Activated CD4-positive, alpha-beta T cell treated with anti-CD3 and anti-CD28 coated beads, Interleukin-2, amount 50 U/mL, for 1 hour (primary cell): ENCODE results near the gene PGA4.
"Not testable (repeated sequence)": the region's sequence is repeated elsewhere in the genome, so short reads cannot be mapped to it uniquely, and the experiment has no call there.

Experiments used
- DNase-seq: peaks from one replicate; pipeline ENCODE4 v3.0.0-alpha.2; 2020

PGA4 gene

GRCh38 chr11:61207636-61208310 lies 14.4 kb upstream of the PGA4 start:
- not testable (repeated sequence) for DNase-seq

DNA sequence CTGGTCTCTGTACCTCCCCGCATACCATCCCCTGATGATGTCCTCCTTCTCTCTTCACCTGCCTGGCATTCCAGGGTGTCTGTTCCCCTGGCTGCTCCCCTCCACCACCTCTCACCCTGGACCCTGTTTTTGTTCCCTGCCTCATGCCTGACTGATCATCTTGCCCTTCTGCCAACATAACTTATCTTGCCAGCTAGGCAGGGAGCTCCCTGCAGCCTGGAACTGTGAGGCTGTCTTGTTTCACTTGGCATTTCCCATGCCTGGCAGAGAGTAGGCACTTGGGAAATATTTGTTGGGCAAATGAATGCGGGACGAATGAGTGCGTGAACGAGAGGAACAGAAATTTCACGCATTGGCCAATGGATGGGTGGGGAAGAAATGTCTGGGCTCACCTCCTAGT lies 11.5 kb upstream of the PGA4 start:
- not testable (repeated sequence) for DNase-seq

DNA sequence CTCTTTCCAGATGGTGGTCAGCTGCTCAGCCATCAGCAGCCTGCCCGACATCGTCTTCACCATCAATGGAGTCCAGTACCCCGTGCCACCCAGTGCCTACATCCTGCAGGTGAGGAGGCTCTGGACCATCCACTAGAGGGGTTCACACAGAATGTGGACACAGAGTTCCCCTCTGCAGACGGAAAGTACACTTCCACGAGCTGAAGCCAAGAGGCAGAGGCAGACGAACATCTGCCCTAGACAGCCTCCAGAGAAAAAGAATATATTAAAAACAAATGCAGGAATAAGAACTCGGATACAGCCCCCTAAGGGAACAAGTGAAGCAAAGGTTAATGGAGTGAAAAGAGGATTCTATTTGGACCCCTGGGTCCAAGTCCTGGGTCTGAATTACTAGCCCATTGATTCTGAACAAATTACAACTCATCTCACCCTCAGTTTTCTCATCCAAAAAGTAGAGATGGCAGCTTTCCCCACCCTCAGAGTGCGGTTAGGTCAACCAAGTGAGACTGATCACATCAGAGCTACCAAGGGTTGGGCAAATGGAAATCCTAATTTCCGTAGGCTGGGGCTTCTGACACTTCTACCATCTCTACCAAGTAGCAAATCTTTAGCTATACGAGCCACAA lies 10.7 kb upstream of the PGA4 start:
- not testable (repeated sequence) for DNase-seq

DNA sequence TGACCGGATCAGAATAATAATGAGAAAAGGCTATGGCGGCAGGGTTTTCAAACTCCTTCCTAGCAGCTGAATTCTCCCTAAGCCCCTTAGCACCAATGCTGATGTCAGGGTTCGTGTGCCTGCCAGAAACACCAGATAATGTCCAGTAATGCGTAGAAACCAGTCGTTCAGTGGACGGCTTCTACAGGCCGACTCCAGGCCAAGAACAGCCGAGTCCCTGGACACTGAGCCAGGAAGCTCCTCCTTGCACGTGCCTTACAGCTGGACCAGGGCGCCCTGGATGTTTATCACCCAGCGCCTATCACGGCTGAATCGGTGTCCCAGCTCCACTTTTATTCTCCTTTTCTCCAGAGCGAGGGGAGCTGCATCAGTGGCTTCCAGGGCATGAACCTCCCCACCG lies 9.9 kb upstream of the PGA4 start:
- not testable (repeated sequence) for DNase-seq

DNA sequence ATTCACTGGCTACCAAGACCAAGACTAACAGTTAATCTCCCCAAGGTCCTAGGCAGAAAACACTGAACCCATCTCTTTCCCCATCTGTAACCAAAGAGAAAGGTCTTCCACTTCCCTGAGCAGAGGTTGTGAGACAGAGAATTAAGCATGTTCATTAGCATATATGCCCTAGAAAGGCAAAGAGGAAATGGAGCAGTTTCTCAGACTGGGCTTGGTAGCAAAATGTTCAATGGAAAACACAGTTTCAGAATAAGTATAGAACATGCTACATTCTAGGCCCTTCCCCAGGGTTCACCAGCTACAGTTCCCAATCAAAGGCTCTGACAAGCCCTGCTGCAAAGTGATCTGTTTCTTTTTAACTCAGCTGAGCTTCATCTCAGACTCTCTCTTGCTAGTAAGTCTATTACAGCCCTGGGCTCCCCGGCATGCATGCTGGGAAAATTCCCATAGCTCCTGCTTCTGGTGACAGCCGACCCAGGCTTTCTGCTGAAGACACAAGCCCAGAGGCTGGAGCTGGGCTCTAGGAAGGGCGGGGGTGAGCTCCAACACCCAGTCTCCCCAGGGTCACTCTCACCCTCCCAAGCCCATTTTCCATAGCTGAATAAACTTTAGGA lies 8.3 kb upstream of the PGA4 start:
- not testable (repeated sequence) for DNase-seq

- not testable (repeated sequence) for DNase-seq
Measured at GRCh38 chr11:61218306-61218705, 3.8 kb upstream of the PGA4 start.

- not testable (repeated sequence) for DNase-seq
Measured at GRCh38 chr11:61219016-61219415, 3.1 kb upstream of the PGA4 start.

DNA sequence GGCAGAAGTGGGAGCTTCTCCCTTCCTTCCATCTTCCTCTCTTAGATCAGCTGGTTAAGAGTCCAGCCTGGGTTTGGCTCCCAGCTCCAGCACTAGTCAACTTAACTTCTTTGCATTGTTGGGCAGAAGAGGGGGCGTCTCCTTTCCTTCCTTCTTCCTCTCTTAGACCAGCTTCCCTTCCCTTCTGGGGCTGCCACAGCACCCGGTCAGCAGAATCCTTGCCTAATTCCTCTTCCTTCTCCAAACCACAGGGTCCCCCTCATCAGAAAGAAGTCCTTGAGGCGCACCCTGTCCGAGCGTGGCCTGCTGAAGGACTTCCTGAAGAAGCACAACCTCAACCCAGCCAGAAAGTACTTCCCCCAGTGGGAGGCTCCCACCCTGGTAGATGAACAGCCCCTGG lies 545 bp downstream of the PGA4 start:
- not testable (repeated sequence) for DNase-seq

DNA sequence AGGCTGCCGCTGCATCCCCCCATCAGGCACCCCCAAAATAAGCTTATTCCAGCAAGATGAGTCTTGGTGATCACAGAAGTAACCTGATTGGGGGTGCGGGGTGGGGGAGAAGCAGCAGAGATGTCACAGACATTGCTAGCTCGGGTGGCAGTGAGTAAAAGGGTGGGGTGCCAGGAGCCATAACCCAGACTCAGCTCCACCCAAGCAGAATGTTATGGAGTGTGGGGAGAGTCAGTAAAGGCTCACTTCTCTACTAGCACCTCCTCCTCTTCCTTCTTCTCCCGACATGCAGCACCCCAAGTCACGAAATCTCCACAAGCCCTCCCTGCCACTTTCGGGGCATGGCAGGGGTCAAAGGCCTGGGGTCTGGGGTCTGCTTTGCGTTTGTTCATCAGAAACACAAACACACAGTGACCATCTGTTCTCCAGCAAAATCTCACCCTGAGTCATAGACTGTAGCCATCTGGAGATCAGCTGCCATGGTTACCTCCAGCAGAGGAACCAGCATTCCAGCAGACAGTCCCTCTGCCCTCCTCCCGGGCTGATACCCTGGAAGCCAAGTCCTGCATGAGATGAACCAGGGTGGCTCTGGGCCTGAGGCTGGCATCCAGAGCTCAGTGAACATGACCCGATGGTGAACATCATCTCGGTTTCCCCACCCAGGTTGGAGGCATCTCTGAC lies 4.5 kb downstream of the PGA4 start:
- not testable (repeated sequence) for DNase-seq

DNA sequence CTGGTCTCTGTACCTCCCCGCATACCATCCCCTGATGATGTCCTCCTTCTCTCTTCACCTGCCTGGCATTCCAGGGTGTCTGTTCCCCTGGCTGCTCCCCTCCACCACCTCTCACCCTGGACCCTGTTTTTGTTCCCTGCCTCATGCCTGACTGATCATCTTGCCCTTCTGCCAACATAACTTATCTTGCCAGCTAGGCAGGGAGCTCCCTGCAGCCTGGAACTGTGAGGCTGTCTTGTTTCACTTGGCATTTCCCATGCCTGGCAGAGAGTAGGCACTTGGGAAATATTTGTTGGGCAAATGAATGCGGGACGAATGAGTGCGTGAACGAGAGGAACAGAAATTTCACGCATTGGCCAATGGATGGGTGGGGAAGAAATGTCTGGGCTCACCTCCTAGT lies 7.3 kb downstream of the PGA4 start:
- DNase-seq = not testable (repeated sequence)

GRCh38 chr11:61231033-61231432 lies 8.9 kb downstream of the PGA4 start:
- DNase-seq = not testable (repeated sequence)

DNA sequence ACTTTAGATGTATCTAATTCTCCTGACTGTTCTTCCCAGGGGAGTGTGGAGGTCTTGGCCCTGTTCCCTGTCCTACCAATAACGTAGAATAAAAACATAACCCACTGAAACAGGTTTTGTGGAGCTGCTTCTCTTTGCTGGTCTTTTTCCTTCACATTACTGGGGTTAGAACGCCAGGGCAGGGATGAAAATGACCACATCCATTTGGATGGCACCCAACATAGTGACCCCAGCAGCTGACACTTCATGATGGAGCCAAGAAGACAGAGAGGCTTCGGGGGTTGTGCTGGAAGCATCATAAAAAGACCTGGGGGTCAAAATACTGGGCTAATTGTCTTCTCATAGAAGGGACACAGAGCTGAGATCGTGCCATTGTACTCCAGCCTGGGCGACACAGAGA lies 9.4 kb downstream of the PGA4 start:
- not testable (repeated sequence) for DNase-seq

- DNase-seq = not testable (repeated sequence)
Measured at GRCh38 chr11:61232548-61233145, 10.5 kb downstream of the PGA4 start.

DNA sequence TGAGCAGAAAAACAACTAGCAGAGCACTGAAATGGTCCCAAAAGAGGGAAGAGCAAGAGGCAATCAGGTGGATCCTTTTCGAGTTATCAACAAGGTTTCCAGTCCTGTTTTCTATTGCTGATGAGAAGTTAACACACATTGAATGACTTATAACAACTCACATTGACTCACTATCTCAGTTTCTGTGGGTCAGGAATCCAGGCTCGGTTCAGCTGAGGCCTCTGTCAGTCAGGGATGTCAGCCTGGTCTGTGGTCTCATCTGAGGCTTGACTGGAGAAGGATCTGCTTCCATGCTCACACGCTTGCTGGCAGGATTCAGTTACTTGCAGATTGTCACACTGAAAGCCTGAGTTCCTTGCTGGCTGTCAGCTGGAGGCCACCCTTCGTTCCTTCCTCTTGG lies 15.0 kb downstream of the PGA4 start:
- DNase-seq = not testable (repeated sequence)

GRCh38 chr11:61240288-61240687 lies 18.1 kb downstream of the PGA4 start:
- DNase-seq = not testable (repeated sequence)

DNA sequence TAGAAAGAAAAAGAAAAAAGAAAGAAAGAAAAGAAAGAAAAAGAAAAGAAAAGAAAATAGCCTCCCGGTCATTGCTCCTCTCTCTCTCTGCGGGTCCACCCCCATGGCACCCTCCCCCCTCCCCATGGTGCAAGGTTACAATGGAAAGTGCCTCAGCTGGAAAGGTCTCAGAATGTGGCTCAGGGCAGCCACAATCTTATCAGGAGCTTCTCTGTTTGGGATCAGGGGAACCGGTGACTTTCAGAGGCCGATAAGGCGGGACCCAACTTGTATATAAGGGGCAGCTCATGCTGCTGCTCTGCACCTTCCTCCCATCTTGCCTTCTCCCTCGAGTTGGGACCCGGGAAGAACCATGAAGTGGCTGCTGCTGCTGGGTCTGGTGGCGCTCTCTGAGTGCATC lies 18.7 kb downstream of the PGA4 start, which contains the start of gene PGA5:
TSS of gene PGA5 (plus strand) at position 301 of the 400 bp plus-strand sequence. CDS start at position 353, 52 bp downstream.
- DNase-seq = not testable (repeated sequence)

DNA sequence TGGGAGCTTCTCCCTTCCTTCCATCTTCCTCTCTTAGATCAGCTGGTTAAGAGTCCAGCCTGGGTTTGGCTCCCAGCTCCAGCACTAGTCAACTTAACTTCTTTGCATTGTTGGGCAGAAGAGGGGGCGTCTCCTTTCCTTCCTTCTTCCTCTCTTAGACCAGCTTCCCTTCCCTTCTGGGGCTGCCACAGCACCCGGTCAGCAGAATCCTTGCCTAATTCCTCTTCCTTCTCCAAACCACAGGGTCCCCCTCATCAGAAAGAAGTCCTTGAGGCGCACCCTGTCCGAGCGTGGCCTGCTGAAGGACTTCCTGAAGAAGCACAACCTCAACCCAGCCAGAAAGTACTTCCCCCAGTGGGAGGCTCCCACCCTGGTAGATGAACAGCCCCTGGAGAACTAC lies 19.4 kb downstream of the PGA4 start:
- DNase-seq = not testable (repeated sequence)

DNA sequence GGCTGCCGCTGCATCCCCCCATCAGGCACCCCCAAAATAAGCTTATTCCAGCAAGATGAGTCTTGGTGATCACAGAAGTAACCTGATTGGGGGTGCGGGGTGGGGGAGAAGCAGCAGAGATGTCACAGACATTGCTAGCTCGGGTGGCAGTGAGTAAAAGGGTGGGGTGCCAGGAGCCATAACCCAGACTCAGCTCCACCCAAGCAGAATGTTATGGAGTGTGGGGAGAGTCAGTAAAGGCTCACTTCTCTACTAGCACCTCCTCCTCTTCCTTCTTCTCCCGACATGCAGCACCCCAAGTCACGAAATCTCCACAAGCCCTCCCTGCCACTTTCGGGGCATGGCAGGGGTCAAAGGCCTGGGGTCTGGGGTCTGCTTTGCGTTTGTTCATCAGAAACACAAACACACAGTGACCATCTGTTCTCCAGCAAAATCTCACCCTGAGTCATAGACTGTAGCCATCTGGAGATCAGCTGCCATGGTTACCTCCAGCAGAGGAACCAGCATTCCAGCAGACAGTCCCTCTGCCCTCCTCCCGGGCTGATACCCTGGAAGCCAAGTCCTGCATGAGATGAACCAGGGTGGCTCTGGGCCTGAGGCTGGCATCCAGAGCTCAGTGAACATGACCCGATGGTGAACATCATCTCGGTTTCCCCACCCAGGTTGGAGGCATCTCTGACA lies 23.3 kb downstream of the PGA4 start:
- DNase-seq = not testable (repeated sequence)

DNA sequence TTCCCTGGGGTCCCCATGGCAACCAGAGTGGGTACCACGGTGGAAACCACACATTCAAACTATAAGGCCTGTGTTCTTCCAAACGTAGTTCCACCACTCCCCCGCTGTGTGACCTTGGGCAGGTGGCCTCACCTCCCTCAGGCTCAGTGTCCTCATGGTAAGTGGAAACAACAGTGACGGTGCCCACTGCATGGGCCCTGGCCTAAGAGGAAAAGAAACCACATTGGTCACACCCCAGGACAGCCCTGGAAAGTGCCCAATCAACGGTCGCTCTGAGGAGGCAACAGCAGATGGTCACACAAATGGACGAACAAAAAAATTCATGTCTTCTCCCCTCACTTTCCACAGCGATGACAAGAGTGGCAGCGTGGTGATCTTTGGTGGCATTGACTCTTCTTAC lies 25.9 kb downstream of the PGA4 start:
- DNase-seq = not testable (repeated sequence)

- not testable (repeated sequence) for DNase-seq
Measured at GRCh38 chr11:61249201-61249600, 27.1 kb downstream of the PGA4 start.

GRCh38 chr11:61250796-61251765 lies 28.9 kb downstream of the PGA4 start:
- DNase-seq = not testable (repeated sequence)
